Glomerular visceral epithelial cell (primary cell): ENCODE measurements around the gene PCDHGA6.
A peak's percentile ranks its signal among the peaks of the same experiment; 100 is the strongest.
"Not testable (repeated sequence)": the region's sequence is repeated elsewhere in the genome, so short reads cannot be mapped to it uniquely, and the experiment has no call there.

Source experiments
- DNase-seq: peaks from one replicate; pipeline ENCODE4 v3.0.0-alpha.2; 2016; ENCODE audit errors: extremely low spot score

The PCDHGA6 gene

GRCh38 chr5:141392429-141393198 lies 18.9 kb downstream of the PCDHGA6 start, which contains the start of gene PCDHGA8:
TSS of gene PCDHGA8 (plus strand) at chr5:141392633. CDS start at chr5:141392814, 181 bp downstream.
- DNase-seq = no peak

GRCh38 chr5:141393267-141393666 lies 19.6 kb downstream of the PCDHGA6 start:
- DNase-seq = no peak

DNA sequence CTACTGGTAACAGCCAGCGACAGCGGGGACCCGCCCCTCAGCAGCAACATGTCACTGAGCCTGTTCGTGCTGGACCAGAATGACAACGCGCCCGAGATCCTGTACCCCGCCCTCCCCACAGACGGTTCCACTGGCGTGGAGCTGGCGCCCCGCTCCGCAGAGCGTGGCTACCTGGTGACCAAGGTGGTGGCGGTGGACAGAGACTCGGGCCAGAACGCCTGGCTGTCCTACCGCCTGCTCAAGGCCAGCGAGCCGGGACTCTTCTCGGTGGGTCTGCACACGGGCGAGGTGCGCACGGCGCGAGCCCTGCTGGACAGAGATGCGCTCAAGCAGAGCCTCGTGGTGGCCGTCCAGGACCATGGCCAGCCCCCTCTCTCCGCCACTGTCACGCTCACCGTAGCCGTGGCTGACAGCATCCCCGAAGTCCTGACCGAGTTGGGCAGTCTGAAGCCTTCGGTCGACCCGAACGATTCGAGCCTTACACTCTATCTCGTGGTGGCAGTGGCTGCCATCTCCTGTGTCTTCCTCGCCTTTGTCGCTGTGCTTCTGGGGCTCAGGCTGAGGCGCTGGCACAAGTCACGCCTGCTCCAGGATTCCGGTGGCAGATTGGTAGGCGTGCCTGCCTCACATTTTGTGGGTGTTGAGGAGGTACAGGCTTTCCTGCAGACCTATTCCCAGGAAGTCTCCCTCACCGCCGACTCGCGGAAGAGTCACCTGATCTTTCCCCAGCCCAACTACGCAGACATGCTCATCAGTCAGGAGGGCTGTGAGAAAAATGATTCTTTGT lies 20.9 kb downstream of the PCDHGA6 start:
- DNase-seq = not testable (repeated sequence)

DNA sequence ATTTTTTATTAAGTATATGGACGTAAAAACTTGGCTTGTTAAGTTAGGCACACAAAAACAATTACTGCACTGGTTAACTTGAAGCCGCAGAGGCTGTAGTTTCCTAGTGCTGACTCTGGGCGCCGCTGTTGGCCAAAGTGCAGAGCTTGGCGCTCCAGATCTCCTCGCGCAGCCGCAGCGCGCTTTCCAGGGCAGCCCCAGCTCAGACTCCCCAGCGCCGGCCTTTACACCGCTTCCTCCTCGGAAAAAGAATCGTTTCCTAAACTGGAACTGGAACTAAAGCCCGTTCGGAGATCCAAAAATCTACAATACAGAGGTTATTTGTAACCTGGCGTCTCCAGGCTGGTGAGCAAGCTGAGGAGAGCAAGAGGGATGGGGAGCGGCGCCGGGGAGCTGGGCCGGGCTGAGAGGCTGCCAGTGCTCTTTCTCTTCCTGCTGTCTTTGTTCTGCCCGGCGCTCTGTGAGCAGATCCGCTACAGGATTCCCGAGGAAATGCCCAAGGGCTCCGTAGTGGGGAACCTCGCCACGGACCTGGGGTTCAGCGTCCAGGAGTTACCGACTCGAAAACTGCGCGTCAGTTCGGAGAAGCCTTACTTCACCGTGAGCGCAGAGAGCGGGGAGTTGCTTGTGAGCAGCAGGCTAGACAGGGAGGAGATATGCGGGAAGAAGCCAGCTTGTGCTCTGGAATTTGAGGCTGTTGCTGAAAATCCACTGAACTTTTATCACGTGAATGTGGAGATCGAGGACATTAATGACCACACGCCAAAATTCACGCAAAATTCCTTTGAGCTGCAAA lies 24.3 kb downstream of the PCDHGA6 start, which contains the start of gene PCDHGB5:
PCDHGB5 (plus strand) TSS at position 192 of the 796 bp plus-strand sequence; CDS start at position 373, 181 bp downstream.
- DNase-seq = peak; percentile 61

- DNase-seq = no peak
Observed at GRCh38 chr5:141398608-141399007, 24.9 kb downstream of the PCDHGA6 start.

GRCh38 chr5:141399555-141400258 lies 26.0 kb downstream of the PCDHGA6 start:
- DNase-seq = no peak

GRCh38 chr5:141402553-141403243 lies 29.0 kb downstream of the PCDHGA6 start, which contains the start of gene PCDHGA9:
TSS of gene PCDHGA9 (plus strand) at chr5:141402778. CDS start at chr5:141402953, 175 bp downstream.
- DNase-seq = peak; percentile 23

GRCh38 chr5:141403387-141403786 lies 29.7 kb downstream of the PCDHGA6 start:
- no peak for DNase-seq

DNA sequence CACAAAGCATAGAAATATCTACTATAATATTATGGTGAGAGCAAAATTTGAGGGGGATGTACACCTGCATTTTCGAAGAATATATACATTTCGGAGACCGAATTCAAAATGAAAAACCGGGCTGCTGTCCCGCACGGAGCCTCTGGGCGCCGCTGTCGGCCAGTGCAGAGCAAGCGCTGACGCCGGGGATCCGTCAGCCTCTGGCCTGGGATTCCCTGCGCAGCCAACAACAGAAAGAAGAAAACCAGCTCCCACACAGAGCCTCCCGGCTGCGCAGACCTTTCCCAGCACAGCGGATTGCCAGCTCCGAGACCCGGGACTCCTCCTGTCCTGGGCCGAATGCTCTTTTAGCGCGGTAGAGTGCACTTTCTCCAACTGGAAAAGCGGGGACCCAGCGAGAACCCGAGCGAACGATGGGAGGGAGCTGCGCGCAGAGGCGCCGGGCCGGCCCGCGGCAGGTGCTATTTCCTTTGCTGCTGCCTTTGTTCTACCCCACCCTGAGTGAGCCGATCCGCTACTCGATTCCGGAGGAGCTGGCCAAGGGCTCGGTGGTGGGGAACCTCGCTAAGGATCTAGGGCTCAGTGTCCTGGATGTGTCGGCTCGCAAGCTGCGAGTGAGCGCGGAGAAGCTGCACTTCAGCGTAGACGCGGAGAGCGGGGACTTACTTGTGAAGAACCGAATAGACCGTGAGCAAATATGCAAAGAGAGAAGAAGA lies 34.3 kb downstream of the PCDHGA6 start, which contains the start of gene PCDHGB6:
PCDHGB6 (plus strand) TSS at position 232 of the 716 bp plus-strand sequence; CDS start at position 414, 182 bp downstream.
- DNase-seq = peak; percentile 71

GRCh38 chr5:141409598-141410306 lies 36.1 kb downstream of the PCDHGA6 start:
- no peak for DNase-seq

GRCh38 chr5:141411575-141411974 lies 37.9 kb downstream of the PCDHGA6 start:
- no peak for DNase-seq

- peak; percentile 59 for DNase-seq
Observed at GRCh38 chr5:141412854-141413539, 39.3 kb downstream of the PCDHGA6 start, which contains the start of gene PCDHGA10. TSS of gene PCDHGA10 (plus strand) at chr5:141412987. CDS start at chr5:141413176, 189 bp downstream.

- DNase-seq = no peak
Observed at GRCh38 chr5:141413540-141414069, 39.9 kb downstream of the PCDHGA6 start.

DNA sequence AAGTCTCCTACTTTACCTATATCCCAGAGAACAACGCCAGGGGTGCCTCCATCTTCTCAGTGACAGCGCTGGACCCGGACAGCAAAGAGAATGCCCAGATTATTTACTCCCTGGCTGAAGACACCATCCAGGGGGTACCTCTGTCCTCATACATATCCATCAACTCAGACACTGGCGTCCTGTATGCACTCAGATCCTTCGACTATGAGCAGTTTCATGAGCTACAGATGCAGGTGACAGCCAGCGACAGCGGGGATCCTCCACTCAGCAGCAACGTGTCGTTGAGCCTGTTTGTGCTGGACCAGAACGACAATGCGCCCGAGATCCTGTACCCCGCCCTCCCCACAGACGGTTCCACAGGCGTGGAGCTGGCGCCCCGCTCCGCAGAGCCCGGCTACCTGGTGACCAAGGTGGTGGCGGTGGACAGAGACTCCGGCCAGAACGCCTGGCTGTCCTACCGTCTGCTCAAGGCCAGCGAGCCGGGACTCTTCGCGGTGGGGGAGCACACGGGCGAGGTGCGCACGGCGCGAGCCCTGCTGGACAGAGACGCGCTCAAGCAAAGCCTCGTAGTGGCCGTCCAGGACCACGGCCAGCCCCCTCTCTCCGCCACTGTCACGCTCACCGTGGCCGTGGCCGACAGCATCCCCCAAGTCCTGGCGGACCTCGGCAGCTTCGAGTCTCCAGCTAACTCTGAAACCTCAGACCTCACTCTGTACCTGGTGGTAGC lies 41.0 kb downstream of the PCDHGA6 start:
- DNase-seq = not testable (repeated sequence)

DNA sequence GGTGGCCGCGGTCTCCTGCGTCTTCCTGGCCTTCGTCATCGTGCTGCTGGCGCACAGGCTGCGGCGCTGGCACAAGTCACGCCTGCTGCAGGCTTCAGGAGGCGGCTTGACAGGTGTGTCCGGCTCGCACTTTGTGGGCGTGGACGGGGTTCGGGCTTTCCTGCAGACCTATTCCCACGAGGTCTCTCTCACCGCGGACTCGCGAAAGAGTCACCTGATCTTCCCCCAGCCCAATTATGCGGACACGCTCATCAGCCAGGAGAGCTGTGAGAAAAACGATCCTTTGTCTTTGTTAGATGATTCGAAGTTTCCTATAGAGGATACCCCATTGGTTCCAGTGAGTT lies 41.6 kb downstream of the PCDHGA6 start:
- not testable (repeated sequence) for DNase-seq

GRCh38 chr5:141417494-141418172 lies 43.9 kb downstream of the PCDHGA6 start, which contains the start of gene PCDHGB7:
TSS of gene PCDHGB7 (plus strand) at chr5:141417677. CDS start at chr5:141417860, 183 bp downstream.
- DNase-seq = not testable (repeated sequence)
